ENCODE results near the gene PRR16.

Gene PRR16

GRCh38 chr5:120479066-120479465, 15.0 kb downstream of the PRR16 start:
- Histone ChIP-seq H3K4me2 (ENCODE audit: low read depth, low read length, poor library complexity, severe bottlenecking) (no peak overlapping the region), H3K9me2 (replicated peaks; ENCODE audit: insufficient read depth, low read length) (no peaks in the 10 kb centered on the region), H3K9me3 (ENCODE audit: insufficient read depth, low read length) (no peaks in the 10 kb centered on the region), H3K79me2 (ENCODE audit: insufficient read depth, low read length) (no peaks in the 10 kb centered on the region), H3K9ac (ENCODE audit: low read length) (no peak overlapping the region), H3K27ac (ENCODE audit: low read depth, low read length) (no peak overlapping the region), H3K36me3 (ENCODE audit: low read length) (no peaks in the 10 kb centered on the region), H2AFZ (ENCODE audit: low read depth, low read length, severe bottlenecking) (no peak overlapping the region), H4K20me1 (ENCODE audit: low read depth, low read length) (no peaks in the 10 kb centered on the region), H3K4me3 (ENCODE audit: insufficient read depth, low read length, poor library complexity, severe bottlenecking) (no peak overlapping the region), H3F3A (ENCODE audit: insufficient read depth) (no peaks in the 10 kb centered on the region), H3K27me3 (ENCODE audit: low read length) (no peaks in the 10 kb centered on the region)
- TF ChIP-seq CTCF (IDR thresholded peaks at IDR 0.05; ENCODE audit: insufficient read depth, low read length, poor library complexity, severe bottlenecking) (no peak), EZH2phosphoT487 (conservative IDR thresholded peaks at IDR 0.05; ENCODE audit: low read length) (no peak)

GRCh38 chr5:120499876-120500563, 35.9 kb downstream of the PRR16 start:
- Histone ChIP-seq H3K4me3 (ENCODE audit: insufficient read depth, low read length, poor library complexity, severe bottlenecking) (no peak overlapping the region), H3K9me3 (ENCODE audit: insufficient read depth, low read length) (no peaks in the 10 kb centered on the region), H3K4me2 (ENCODE audit: low read depth, low read length, poor library complexity, severe bottlenecking) (no peak overlapping the region), H3K9ac (ENCODE audit: low read length) (no peak overlapping the region), H3K27ac (ENCODE audit: low read depth, low read length) (no peak overlapping the region), H3F3A (ENCODE audit: insufficient read depth) (no peaks in the 10 kb centered on the region), H3K79me2 (ENCODE audit: insufficient read depth, low read length) (no peaks in the 10 kb centered on the region), H3K27me3 (ENCODE audit: low read length) (no peaks in the 10 kb centered on the region), H2AFZ (ENCODE audit: low read depth, low read length, severe bottlenecking) (no peak overlapping the region), H4K20me1 (ENCODE audit: low read depth, low read length) (no peaks in the 10 kb centered on the region), H3K9me2 (replicated peaks; ENCODE audit: insufficient read depth, low read length) (no peaks in the 10 kb centered on the region), H3K36me3 (ENCODE audit: low read length) (no peaks in the 10 kb centered on the region)
- no peak for TF ChIP-seq EZH2phosphoT487 (conservative IDR thresholded peaks at IDR 0.05; ENCODE audit: low read length)
- no peak for TF ChIP-seq CTCF (IDR thresholded peaks at IDR 0.05; ENCODE audit: insufficient read depth, low read length, poor library complexity, severe bottlenecking)

- no peaks in the 10 kb centered on the region for H3K79me2 ChIP-seq (ENCODE audit: insufficient read depth, low read length)
- no peak for TF ChIP-seq EZH2phosphoT487 (conservative IDR thresholded peaks at IDR 0.05; ENCODE audit: low read length)
- no peak for TF ChIP-seq CTCF (IDR thresholded peaks at IDR 0.05; ENCODE audit: insufficient read depth, low read length, poor library complexity, severe bottlenecking)
- H3K4me3 ChIP-seq (ENCODE audit: insufficient read depth, low read length, poor library complexity, severe bottlenecking) = no peak overlapping the region
- no peak overlapping the region for H3K4me2 ChIP-seq (ENCODE audit: low read depth, low read length, poor library complexity, severe bottlenecking)
- H3K27ac ChIP-seq (ENCODE audit: low read depth, low read length) = no peak overlapping the region
- H3K36me3 ChIP-seq (ENCODE audit: low read length) = no peaks in the 10 kb centered on the region
- no peak overlapping the region for H3K9ac ChIP-seq (ENCODE audit: low read length)
- H3F3A ChIP-seq (ENCODE audit: insufficient read depth) = no peaks in the 10 kb centered on the region
- H3K9me2 ChIP-seq (replicated peaks; ENCODE audit: insufficient read depth, low read length) = no peaks in the 10 kb centered on the region
- no peaks in the 10 kb centered on the region for H3K9me3 ChIP-seq (ENCODE audit: insufficient read depth, low read length)
- no peaks in the 10 kb centered on the region for H4K20me1 ChIP-seq (ENCODE audit: low read depth, low read length)
- no peaks in the 10 kb centered on the region for H3K27me3 ChIP-seq (ENCODE audit: low read length)
- no peak overlapping the region for H2AFZ ChIP-seq (ENCODE audit: low read depth, low read length, severe bottlenecking)
These were observed 38.4 kb downstream of the PRR16 start for GRCh38 chr5:120502531-120502930.
